H1 (cell line): ENCODE measurements around the gene RABIF. TPM values are rescaled to one million over a fixed set of nuclear protein-coding genes. Genes with fewer than 3 reads are reported as not detected.

ENCODE experiments used
- CTCF ChIA-PET: fragments of 300-600 bp; sonication (Branson Sonifier 250); formaldehyde crosslinking; loops from one replicate; lab custom pipeline; 2021; ENCODE audit not compliant: partially characterized antibody; lab: Charles Lee
- POLR2A ChIA-PET: fragments of 300-600 bp; sonication (Branson Sonifier 250); formaldehyde crosslinking; loops from one replicate; lab custom pipeline; 2021; ENCODE audit warnings: inconsistent platforms; ENCODE audit not compliant: partially characterized antibody; lab: Charles Lee
- DNase-seq, 2 experiments: peaks; one replicate each; pipeline versions ENCODE4 v3.0.0 to v3.0.0-alpha.2; 2010 to 2022; ENCODE audit warnings: low spot score in 2 of 2, low read depth in 1 of 2, mixed read lengths in 1 of 2
- FAIRE-seq: peaks from 2 replicates; lab custom pipeline; 2011; peaks lifted over from hg19 to GRCh38; lab: Jason Lieb, UNC
- H2AFZ ChIP-seq: 2 replicates; pipeline ENCODE4 v1.8.1; 2012; ENCODE audit warnings: low read length, inconsistent platforms
- H2AK5ac ChIP-seq: 2 replicates; pipeline ENCODE4 v1.6.1; 2013; ENCODE audit warnings: low read depth, low read length
- H2BK120ac ChIP-seq: replicated peaks from 2 replicates; pipeline ENCODE3; 2013; ENCODE audit warnings: low read depth, low read length, inconsistent platforms
- H2BK12ac ChIP-seq: 2 replicates; pipeline ENCODE4 v1.6.1; 2013; ENCODE audit warnings: low read depth, low read length
- H2BK15ac ChIP-seq: 2 replicates; pipeline ENCODE4 v1.6.1; 2013; ENCODE audit warnings: low read length
- H2BK20ac ChIP-seq: 2 replicates; pipeline ENCODE4 v1.6.1; 2013; ENCODE audit warnings: low read length
- H2BK5ac ChIP-seq: 2 replicates; pipeline ENCODE4 v1.6.1; 2013; ENCODE audit warnings: low read depth, low read length
- H3K14ac ChIP-seq: 2 replicates; pipeline ENCODE4 v1.6.1; 2013; ENCODE audit warnings: inconsistent platforms; ENCODE audit not compliant: insufficient read length
- H3K18ac ChIP-seq: 2 replicates; pipeline ENCODE4 v1.6.1; 2013; ENCODE audit warnings: low read length; ENCODE audit errors: extremely low read depth
- H3K23ac ChIP-seq: 2 replicates; pipeline ENCODE4 v1.6.1; 2013; ENCODE audit warnings: inconsistent platforms; ENCODE audit not compliant: insufficient read length
- H3K23me2 ChIP-seq: 2 replicates; pipeline ENCODE4 v1.6.1; 2013; ENCODE audit warnings: low read depth, low read length
- H3K27ac ChIP-seq: 2 replicates; pipeline ENCODE4 v1.6.1; 2011; ENCODE audit warnings: low read depth, low read length, inconsistent platforms
- H3K27me3 ChIP-seq, 4 experiments: replicated peaks in 1 of 4; 1 replicate in 1 of 4; 2 replicates in 3 of 4; pipeline versions ENCODE4 v1.6.1 to v1.8.1; 2011 to 2013; ENCODE audit warnings: low read length in 3 of 4, mild to moderate bottlenecking in 3 of 4, inconsistent platforms in 2 of 4, mixed read lengths in 2 of 4, moderate library complexity in 1 of 4; ENCODE audit not compliant: control insufficient read depth in 3 of 4, insufficient read depth in 3 of 4; ENCODE audit errors: extremely low read depth in 1 of 4
- H3K36me3 ChIP-seq, 4 experiments: 2 replicates each; pipeline versions ENCODE4 v1.6.1 to v1.8.1; 2011 to 2013; ENCODE audit warnings: mild to moderate bottlenecking in 4 of 4, low read length in 3 of 4, moderate library complexity in 2 of 4, control low read depth in 1 of 4, inconsistent platforms in 1 of 4; ENCODE audit not compliant: insufficient read depth in 4 of 4, control insufficient read depth in 2 of 4
- H3K4ac ChIP-seq: replicated peaks from 2 replicates; pipeline ENCODE3; 2013; ENCODE audit warnings: low read length, low read depth, mixed read lengths, inconsistent platforms; ENCODE audit not compliant: insufficient read length
- H3K4me1 ChIP-seq, 4 experiments: replicated peaks in 1 of 4; 1 replicate in 1 of 4; 2 replicates in 3 of 4; pipeline versions ENCODE4 v1.6.1 to v1.8.1; 2011 to 2013; ENCODE audit warnings: low read length in 3 of 4, inconsistent platforms in 2 of 4, mixed read lengths in 1 of 4; ENCODE audit not compliant: insufficient read depth in 4 of 4, control insufficient read depth in 3 of 4
- H3K4me2 ChIP-seq, 2 experiments: 2 replicates each; pipeline versions ENCODE4 v1.6.1 to v1.8.1; 2011 to 2013; ENCODE audit warnings: low read depth in 2 of 2, low read length in 2 of 2, control low read depth in 1 of 2, inconsistent platforms in 1 of 2, mild to moderate bottlenecking in 1 of 2; ENCODE audit not compliant: insufficient read depth in 1 of 2
- H3K4me3 ChIP-seq, 4 experiments: fragments of 200-600, 300-600 bp in 1 of 4; sonication (generic), shearing (Covaris generic), sonication (Bioruptor Twin) in 1 of 4; 2 replicates each; pipeline versions ENCODE4 v1.5.1 to v1.8.1; 2011 to 2016; ENCODE audit warnings: low read length in 4 of 4, low read depth in 3 of 4, control low read depth in 2 of 4, inconsistent platforms in 2 of 4, mild to moderate bottlenecking in 2 of 4, mixed read lengths in 1 of 4, moderate library complexity in 1 of 4; ENCODE audit not compliant: insufficient read depth in 2 of 4; ENCODE audit errors: extremely low read depth in 1 of 4
- H3K56ac ChIP-seq: replicated peaks from 2 replicates; pipeline ENCODE3; 2013; ENCODE audit warnings: low read depth, mild to moderate bottlenecking, mixed read lengths, low read length, inconsistent platforms; ENCODE audit not compliant: insufficient read length
- H3K79me1 ChIP-seq: 2 replicates; pipeline ENCODE4 v1.6.1; 2013; ENCODE audit warnings: low read depth, low read length, control low read depth
- H3K79me2 ChIP-seq, 2 experiments: 2 replicates each; pipeline versions ENCODE4 v1.6.1 to v1.8.1; 2012 to 2013; ENCODE audit warnings: low read length in 2 of 2, mild to moderate bottlenecking in 2 of 2, inconsistent platforms in 1 of 2; ENCODE audit not compliant: insufficient read depth in 2 of 2, control insufficient read depth in 1 of 2
- H3K9ac ChIP-seq, 4 experiments: replicated peaks in 1 of 4; 1 replicate in 1 of 4; 2 replicates in 3 of 4; pipeline versions ENCODE4 v1.6.1 to v1.8.1; 2011 to 2013; ENCODE audit warnings: low read depth in 3 of 4, low read length in 3 of 4, control low read depth in 2 of 4, mild to moderate bottlenecking in 2 of 4, moderate library complexity in 2 of 4, inconsistent platforms in 1 of 4; ENCODE audit errors: extremely low read depth in 1 of 4
- H3K9me3 ChIP-seq, 2 experiments: 2 replicates each; pipeline versions ENCODE4 v1.6.1 to v1.8.1; 2012 to 2013; ENCODE audit warnings: mild to moderate bottlenecking in 2 of 2, moderate library complexity in 2 of 2, control low read depth in 1 of 2, inconsistent platforms in 1 of 2, low read depth in 1 of 2, low read length in 1 of 2, mixed read lengths in 1 of 2; ENCODE audit not compliant: insufficient read depth in 2 of 2
- H4K20me1 ChIP-seq, 2 experiments: replicated peaks in 1 of 2; 2 replicates each; pipeline versions ENCODE3 to v1.8.1; 2011 to 2013; ENCODE audit warnings: inconsistent platforms in 2 of 2, low read length in 2 of 2, mild to moderate bottlenecking in 1 of 2; ENCODE audit not compliant: insufficient read depth in 2 of 2, control insufficient read depth in 1 of 2
- H4K5ac ChIP-seq: 2 replicates; pipeline ENCODE4 v1.6.1; 2013; ENCODE audit warnings: low read length, low read depth, mixed read lengths, inconsistent platforms; ENCODE audit not compliant: insufficient read length
- H4K8ac ChIP-seq: 2 replicates; pipeline ENCODE4 v1.8.0; 2013; ENCODE audit warnings: mild to moderate bottlenecking, moderate library complexity, low read length, inconsistent platforms; ENCODE audit not compliant: insufficient read depth; ENCODE audit errors: extremely low read depth
- H4K91ac ChIP-seq: replicated peaks from 2 replicates; pipeline ENCODE3; 2013; ENCODE audit warnings: low read length, mixed read lengths, inconsistent platforms; ENCODE audit not compliant: insufficient read length
- ATF3 ChIP-seq: IDR thresholded peaks from 2 replicates; pipeline ENCODE4 v1.6.1; 2011; ENCODE audit warnings: low read depth, mild to moderate bottlenecking, low read length; ENCODE audit not compliant: insufficient read depth
- CHD1 ChIP-seq: IDR thresholded peaks from 2 replicates; pipeline ENCODE4 v1.6.1; 2012; ENCODE audit warnings: low read depth, low read length, improper control_type of control experiment
- CHD2 ChIP-seq: IDR thresholded peaks from 2 replicates; pipeline ENCODE4 v1.6.1; 2012; ENCODE audit warnings: low read length, improper control_type of control experiment
- CTCF ChIP-seq, 3 experiments: IDR thresholded peaks; 1 replicate in 2 of 3; 2 replicates in 1 of 3; pipeline versions ENCODE4 v1.5.1 to v1.6.1; 2011; ENCODE audit warnings: low read length in 3 of 3, mild to moderate bottlenecking in 3 of 3, inconsistent platforms in 2 of 3, low read depth in 1 of 3, moderate library complexity in 1 of 3; ENCODE audit not compliant: insufficient read depth in 1 of 3; ENCODE audit errors: control extremely low read depth in 1 of 3
- GABPA ChIP-seq: IDR thresholded peaks from 2 replicates; pipeline ENCODE4 v1.6.1; 2011; ENCODE audit warnings: mild to moderate bottlenecking, low read length, moderate library complexity, borderline replicate concordance; ENCODE audit not compliant: insufficient read depth
- RAD21 ChIP-seq, 2 experiments: IDR thresholded peaks in 1 of 2; conservative IDR thresholded peaks in 1 of 2; 2 replicates each; pipeline ENCODE4 v1.6.1; 2011; ENCODE audit warnings: low read depth in 2 of 2, low read length in 2 of 2, improper control_type of control experiment in 1 of 2, inconsistent platforms in 1 of 2, mild to moderate bottlenecking in 1 of 2, moderate library complexity in 1 of 2
- SIRT6 ChIP-seq: IDR thresholded peaks from one replicate; pipeline ENCODE4 v1.7.1; 2012; ENCODE audit warnings: low read length, inconsistent platforms
- SP2 ChIP-seq: IDR thresholded peaks from 2 replicates; pipeline ENCODE4 v1.6.1; 2012; ENCODE audit warnings: mild to moderate bottlenecking, low read length, inconsistent platforms
- TAF1 ChIP-seq: IDR thresholded peaks from 2 replicates; pipeline ENCODE4 v1.6.1; 2011; ENCODE audit warnings: mild to moderate bottlenecking, low read depth, low read length
- USF2 ChIP-seq: IDR thresholded peaks from 2 replicates; pipeline ENCODE4 v1.6.1; 2011; ENCODE audit warnings: low read length, improper control_type of control experiment
- WGBS, 2 experiments: shearing (Covaris generic) in 1 of 2; methylation state at CpG; one replicate each; pipeline versions ENCODE4 v1.1.6 to v1.1.7; 2013 to 2015; ENCODE audit warnings: low lambda C conversion rate in 2 of 2, mixed read lengths in 2 of 2, inconsistent platforms in 1 of 2, low coverage in 1 of 2, missing lambda C conversion rate in 1 of 2; ENCODE audit not compliant: insufficient replicate concordance in 2 of 2, insufficient coverage in 1 of 2, insufficient read length in 1 of 2; ENCODE audit errors: extremely low coverage in 1 of 2, missing lambda C conversion rate in 1 of 2; 5-methylcytosine and 5-hydroxymethylcytosine counted together
- polyA plus RNA-seq, 7 experiments: library from polyadenylated mRNA; depleted of rRNA in 3 of 7; stranded (reverse) in 5 of 7; unstranded in 2 of 7; fragments of >200 nt in 5 of 7; fragments of 200-250 nt in 2 of 7; gene quantifications; 1 replicate in 5 of 7; 2 replicates in 1 of 7; 4 replicates in 1 of 7; pipeline versions ENCODE4 v1.2.1 to v1.2.3, GENCODE V29; 2011 to 2013; ENCODE audit warnings: missing spikeins in 2 of 7, mixed read lengths in 2 of 7
- total RNA-seq: library from RNA; stranded (reverse); fragmentation: NEBNext Ultra II Directional; extraction: Animal tissue kit (Norgen Biotek cat#: 25700); gene quantifications from 2 replicates; pipeline ENCODE4 v1.2.1, GENCODE V29; 2021

Gene RABIF
- total and polyA plus RNA-seq, 2 of the 8 experiments (the other 6 are each of a cell fraction or from before 2014, with no cell fraction given): 5.6 to 6.9 TPM

DNA sequence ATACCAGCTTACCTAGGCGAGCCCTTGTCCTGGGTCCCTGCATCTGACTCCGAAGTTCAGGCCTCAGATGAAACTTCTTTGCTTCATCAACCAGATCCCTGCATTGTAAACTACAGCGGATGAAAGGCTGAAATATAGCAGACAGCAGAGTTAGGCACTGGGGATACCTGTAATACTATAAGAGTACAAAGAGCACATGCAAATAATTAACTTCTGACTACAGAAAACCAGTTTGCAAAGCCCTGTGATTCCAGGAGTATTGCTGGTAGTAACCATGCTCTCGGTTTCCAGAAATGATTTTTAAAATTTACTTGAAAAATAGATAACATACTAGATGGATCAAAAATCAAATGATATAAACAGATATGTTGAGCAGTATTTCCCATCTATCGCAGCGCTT is 20.0 kb upstream of the RABIF start:
- H3K56ac ChIP-seq: no peak overlapping the region
- H3K36me3 ChIP-seq: peaks cover 0 to 44% (median 22%) of the 10 kb centered on the region in 4 experiments; a peak in 7 of 8 replicates
- WGBS, 2 experiments: 90% methylated on average over 6 of the region's 6 CpGs; no CpG with 5 or more reads in 1 of the 2 experiments
- no peak overlapping the region for H3K4ac ChIP-seq
- no peak overlapping the region for H2BK15ac ChIP-seq
- no peak for DNase-seq
- H3K9ac ChIP-seq: no peak overlapping the region
- H4K8ac ChIP-seq: no peak overlapping the region
- no peak overlapping the region for H3K23ac ChIP-seq
- no peaks in the 10 kb centered on the region for H3K23me2 ChIP-seq
- FAIRE-seq: no peak
- H3K27ac ChIP-seq: no peak overlapping the region
- no peak overlapping the region for H4K91ac ChIP-seq
- no peak overlapping the region for H3K4me2 ChIP-seq
- no peaks in the 10 kb centered on the region for H3K79me2 ChIP-seq
- no peak overlapping the region for H3K18ac ChIP-seq
- no peaks in the 10 kb centered on the region for H3K27me3 ChIP-seq
- no peak overlapping the region for H2BK20ac ChIP-seq
- POLR2A ChIA-PET: interaction anchor here (0.9 kb wide), 1 partner anchor 8 kb away, joined by 3 read pairs; no protein-coding TSS in a partner anchor
- no peaks in the 10 kb centered on the region for H3K4me1 ChIP-seq
- H4K20me1 ChIP-seq: no peaks in the 10 kb centered on the region
- no peak overlapping the region for H2AK5ac ChIP-seq
- H2BK12ac ChIP-seq: no peak overlapping the region
- H3K9me3 ChIP-seq: no peaks in the 10 kb centered on the region
- H2BK120ac ChIP-seq: no peak overlapping the region
- no peak overlapping the region for H2BK5ac ChIP-seq
- no peaks in the 10 kb centered on the region for H3K79me1 ChIP-seq
- H2AFZ ChIP-seq: no peak overlapping the region
- no peak overlapping the region for H3K4me3 ChIP-seq
- no peak overlapping the region for H3K14ac ChIP-seq
- H4K5ac ChIP-seq: no peak overlapping the region
- CTCF ChIA-PET: no interaction called here
- no peak for TF ChIP-seq CHD2
- TF ChIP-seq USF2: no peak
- TF ChIP-seq GABPA: no peak
- no peak for TF ChIP-seq CHD1
- no peak for TF ChIP-seq CTCF (IDR thresholded peaks at IDR 0.05; ENCODE audit: control extremely low read depth in 1 of 3, insufficient read depth in 1 of 3, low read depth in 1 of 3, low read length in 3 of 3)
- no peak for TF ChIP-seq SP2
- no peak for TF ChIP-seq TAF1
- no peak for TF ChIP-seq RAD21 (IDR thresholded peaks at IDR 0.05 in 1 of 2, conservative IDR thresholded peaks at IDR 0.05 in 1 of 2; ENCODE audit: low read depth in 2 of 2, low read length in 2 of 2)
- TF ChIP-seq SIRT6: no peak
- no peak for TF ChIP-seq ATF3
